Lung (tissue), 12 donors: ENCODE measurements around the gene CRISPLD2. TPM values are rescaled to one million over a fixed set of nuclear protein-coding genes. Genes with fewer than 3 reads are reported as not detected.

Source experiments
- ATAC-seq: fragments of 200-7000 bp; cut with Tn5 transposase; one replicate; pipeline ENCODE4 v1.9.1; 2020; ENCODE audit warnings: moderate number of reproducible peaks; ENCODE audit not compliant: insufficient read depth, low FRiP score
- DNase-seq, 3 donors: peaks; one replicate each; pipeline ENCODE4 v3.0.0-alpha.2; 2013 to 2017
- H3K27ac ChIP-seq, 2 donors: one replicate each; pipeline ENCODE4 v1.5.1; 2013; ENCODE audit warnings: mild to moderate bottlenecking in 2 of 2, moderate library complexity in 2 of 2, control low read depth in 1 of 2, inconsistent platforms in 1 of 2, low read depth in 1 of 2, low read length in 1 of 2
- H3K27me3 ChIP-seq, 3 donors: one replicate each; pipeline ENCODE4 v1.5.1; 2013; ENCODE audit warnings: low read length in 2 of 3; ENCODE audit not compliant: control insufficient read depth in 3 of 3, insufficient read depth in 3 of 3
- H3K36me3 ChIP-seq, 4 donors: one replicate each; pipeline ENCODE4 v1.5.1; 2013; ENCODE audit warnings: low read length in 4 of 4, mild to moderate bottlenecking in 1 of 4, moderate library complexity in 1 of 4; ENCODE audit not compliant: control insufficient read depth in 4 of 4, insufficient read depth in 4 of 4
- H3K4me1 ChIP-seq, 5 donors: one replicate each; pipeline ENCODE4 v1.5.1; 2013; ENCODE audit warnings: low read length in 5 of 5, mild to moderate bottlenecking in 2 of 5, moderate library complexity in 1 of 5; ENCODE audit not compliant: control insufficient read depth in 5 of 5, insufficient read depth in 5 of 5
- H3K4me3 ChIP-seq: one replicate; pipeline ENCODE4 v1.5.1; 2013; ENCODE audit warnings: mild to moderate bottlenecking, control low read depth, moderate library complexity
- H3K9ac ChIP-seq, 2 donors: one replicate each; pipeline ENCODE4 v1.5.1; 2013; ENCODE audit warnings: low read length in 2 of 2, control low read depth in 1 of 2; ENCODE audit not compliant: insufficient read depth in 1 of 2
- H3K9me3 ChIP-seq, 4 donors: one replicate each; pipeline ENCODE4 v1.5.1; 2013; ENCODE audit warnings: low read length in 3 of 4, mild to moderate bottlenecking in 1 of 4, moderate library complexity in 1 of 4; ENCODE audit not compliant: control insufficient read depth in 4 of 4, insufficient read depth in 3 of 4
- WGBS, 2 donors: extraction: QIAGEN DNeasy Blood & Tissue Kit; methylation state at CpG; one replicate each; pipeline ENCODE4 v1.1.7; 2013; 5-methylcytosine and 5-hydroxymethylcytosine counted together
- polyA plus RNA-seq, 2 donors: library from polyadenylated mRNA; stranded (reverse); fragments of 200-250 nt; gene quantifications; one replicate each; pipeline ENCODE4 v1.2.1, GENCODE V29; 2013
- total RNA-seq, 2 donors: library from RNA; depleted of rRNA in 1 of 2; stranded (reverse); fragments of >200 nt in 1 of 2; gene quantifications; one replicate each; pipeline ENCODE4 v1.2.1, GENCODE V29; 2014 to 2021
- TF ChIP-seq, protein P1 (sequence below): IDR thresholded peaks from 2 replicates; pipeline ENCODE4 v1.5.1; 2012; ENCODE audit warnings: mild to moderate bottlenecking; ENCODE audit errors: control extremely low read depth, extremely low read depth
- donor health status: control.
- donor health status: control.
- donor health status: Bipolar disorder and iron deficiency.
- donor health status: healthy.
- donor health status: DM: yes; HTN: yes; CAD: no.

The CRISPLD2 gene
- total and polyA plus RNA-seq, 4 donors, result 30.3 to 136 (median 42.5) TPM

DNA sequence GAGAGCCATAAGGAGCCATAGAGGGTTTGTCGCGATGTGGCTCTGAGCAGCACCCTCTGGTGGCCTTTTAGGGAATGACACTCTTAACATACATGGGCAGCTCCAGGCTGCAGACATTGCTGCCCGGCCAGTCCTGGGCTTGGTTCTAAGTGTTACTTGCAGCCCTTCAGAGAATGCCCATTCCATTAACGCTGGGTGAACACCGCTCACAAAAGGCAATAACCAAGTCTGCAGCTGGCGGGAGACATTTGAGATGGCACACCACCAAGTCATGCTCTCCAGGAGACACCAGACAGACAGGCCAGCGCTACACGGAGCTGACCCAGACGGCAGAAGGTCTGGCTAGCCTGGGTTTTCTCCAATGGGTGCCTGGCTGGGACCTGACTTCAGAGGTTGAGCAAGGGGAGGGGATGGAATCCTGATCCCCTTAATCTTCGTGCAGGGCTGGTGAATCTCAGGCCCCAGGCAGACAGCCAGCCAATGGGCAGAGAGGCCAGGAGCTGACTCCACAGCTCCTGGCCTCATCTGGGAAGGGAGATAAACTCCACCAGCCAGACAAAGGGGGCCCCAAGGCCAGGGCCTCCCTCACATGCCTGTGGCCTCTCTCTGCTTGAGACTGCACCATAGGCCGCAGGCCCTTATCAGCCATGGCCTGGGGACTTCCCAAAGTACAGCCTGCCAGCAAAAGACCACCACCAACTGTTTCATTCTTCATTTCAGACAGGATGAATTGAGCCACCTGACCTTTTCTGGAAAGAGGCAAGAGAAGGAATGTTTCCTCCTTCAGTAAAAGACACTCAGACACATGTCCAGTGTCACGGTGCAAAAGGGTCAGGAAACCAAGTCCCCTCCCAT is 132.8 kb downstream of the CRISPLD2 start:
- H3K9me3 ChIP-seq, result no peaks in the 10 kb centered on the region
- ATAC-seq (peak; percentile 87), DNase-seq (peak; percentile 86 to 91 (median 87))
- no peak overlapping the region for H3K4me3 ChIP-seq
- no peaks in the 10 kb centered on the region for H3K27me3 ChIP-seq
- H3K9ac ChIP-seq, result peak overlapping the region in 1 of 2 donors; percentile 20
- H3K36me3 ChIP-seq, result no peaks in the 10 kb centered on the region
- peaks cover 0 to 14% (median 10%) of the 10 kb centered on the region in 5 donors for H3K4me1 ChIP-seq
- 45 to 51% methylated on average over 12 of the region's 12 CpGs for WGBS, 2 donors
- TF ChIP-seq, protein P1, sequence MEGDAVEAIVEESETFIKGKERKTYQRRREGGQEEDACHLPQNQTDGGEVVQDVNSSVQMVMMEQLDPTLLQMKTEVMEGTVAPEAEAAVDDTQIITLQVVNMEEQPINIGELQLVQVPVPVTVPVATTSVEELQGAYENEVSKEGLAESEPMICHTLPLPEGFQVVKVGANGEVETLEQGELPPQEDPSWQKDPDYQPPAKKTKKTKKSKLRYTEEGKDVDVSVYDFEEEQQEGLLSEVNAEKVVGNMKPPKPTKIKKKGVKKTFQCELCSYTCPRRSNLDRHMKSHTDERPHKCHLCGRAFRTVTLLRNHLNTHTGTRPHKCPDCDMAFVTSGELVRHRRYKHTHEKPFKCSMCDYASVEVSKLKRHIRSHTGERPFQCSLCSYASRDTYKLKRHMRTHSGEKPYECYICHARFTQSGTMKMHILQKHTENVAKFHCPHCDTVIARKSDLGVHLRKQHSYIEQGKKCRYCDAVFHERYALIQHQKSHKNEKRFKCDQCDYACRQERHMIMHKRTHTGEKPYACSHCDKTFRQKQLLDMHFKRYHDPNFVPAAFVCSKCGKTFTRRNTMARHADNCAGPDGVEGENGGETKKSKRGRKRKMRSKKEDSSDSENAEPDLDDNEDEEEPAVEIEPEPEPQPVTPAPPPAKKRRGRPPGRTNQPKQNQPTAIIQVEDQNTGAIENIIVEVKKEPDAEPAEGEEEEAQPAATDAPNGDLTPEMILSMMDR, result peak; percentile 81
- no peak overlapping the region for H3K27ac ChIP-seq

GRCh38 chr16:84953190-84953746 is 133.5 kb downstream of the CRISPLD2 start:
- Histone ChIP-seq H3K9me3 (no peaks in the 10 kb centered on the region), H3K36me3 (no peaks in the 10 kb centered on the region), H3K27ac (no peak overlapping the region), H3K27me3 (no peaks in the 10 kb centered on the region), H3K4me1 (peaks cover 0 to 14% (median 10%) of the 10 kb centered on the region in 5 donors), H3K4me3 (no peak overlapping the region), H3K9ac (peak overlapping the region in 1 of 2 donors; percentile 20)
- ATAC-seq (no peak), DNase-seq (peak in 2 of 3 donors; percentile 42 to 51)
- TF ChIP-seq, protein P1, result no peak
- whole genome bisulfite sequencing, 2 donors, result 50 to 59% methylated on average over 9 of the region's 9 CpGs

- ATAC-seq, result no peak
- WGBS, 2 donors, result 75 to 90% methylated on average over 6 of the region's 6 CpGs
Measured at GRCh38 chr16:84955427-84955826, 135.6 kb downstream of the CRISPLD2 start.

More at GRCh38 chr16:84955427-84955826, 135.6 kb downstream of the CRISPLD2 start:
- Histone ChIP-seq H3K9ac (no peak overlapping the region), H3K9me3 (no peaks in the 10 kb centered on the region), H3K27ac (no peak overlapping the region), H3K36me3 (no peaks in the 10 kb centered on the region), H3K4me3 (no peak overlapping the region), H3K4me1 (peaks cover 0 to 13% (median 9%) of the 10 kb centered on the region in 5 donors), H3K27me3 (no peaks in the 10 kb centered on the region)
- TF ChIP-seq, protein P1, result no peak
- DNase-seq, result no peak
